Activated effector memory CD4-positive, alpha-beta T cell treated with anti-CD3 and anti-CD28 coated beads, Interleukin-2, amount 50 U/mL, for 16 hours (primary cell): ENCODE data around the gene NEUROD4.
"Not testable (repeated sequence)": the region's sequence is repeated elsewhere in the genome, so short reads cannot be mapped to it uniquely, and the experiment has no call there.

ENCODE experiments used
- DNase-seq: peaks from one replicate; pipeline ENCODE4 v3.0.0-alpha.2; 2020

The NEUROD4 gene, protein sequence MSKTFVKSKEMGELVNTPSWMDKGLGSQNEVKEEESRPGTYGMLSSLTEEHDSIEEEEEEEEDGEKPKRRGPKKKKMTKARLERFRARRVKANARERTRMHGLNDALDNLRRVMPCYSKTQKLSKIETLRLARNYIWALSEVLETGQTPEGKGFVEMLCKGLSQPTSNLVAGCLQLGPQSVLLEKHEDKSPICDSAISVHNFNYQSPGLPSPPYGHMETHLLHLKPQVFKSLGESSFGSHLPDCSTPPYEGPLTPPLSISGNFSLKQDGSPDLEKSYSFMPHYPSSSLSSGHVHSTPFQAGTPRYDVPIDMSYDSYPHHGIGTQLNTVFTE

DNA sequence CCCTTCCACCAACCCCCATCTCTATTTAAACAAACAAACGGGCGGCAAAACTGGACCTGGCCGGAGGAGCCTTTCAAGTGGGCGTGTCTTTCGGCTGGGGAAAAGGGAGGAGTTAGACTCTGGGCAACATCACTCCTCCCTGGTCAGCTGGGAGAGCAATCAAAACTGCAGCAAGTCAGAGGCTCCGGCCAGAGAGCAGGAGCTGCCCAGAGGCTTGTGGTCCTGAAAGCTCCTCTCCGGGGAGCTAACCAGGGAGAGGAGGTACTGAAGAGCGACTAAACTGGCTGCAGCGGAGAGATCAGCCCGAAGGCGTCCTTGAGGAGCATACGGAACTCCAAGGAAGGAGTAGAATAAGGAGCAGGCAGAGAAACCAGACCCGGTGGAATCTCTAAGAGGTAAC, at the start of gene NEUROD4:
Gene NEUROD4, plus strand, starts transcription at position 191 of the 400 bp plus-strand sequence. CDS start 6,466 bp downstream, outside the sequence.
- DNase-seq: no peak

DNA sequence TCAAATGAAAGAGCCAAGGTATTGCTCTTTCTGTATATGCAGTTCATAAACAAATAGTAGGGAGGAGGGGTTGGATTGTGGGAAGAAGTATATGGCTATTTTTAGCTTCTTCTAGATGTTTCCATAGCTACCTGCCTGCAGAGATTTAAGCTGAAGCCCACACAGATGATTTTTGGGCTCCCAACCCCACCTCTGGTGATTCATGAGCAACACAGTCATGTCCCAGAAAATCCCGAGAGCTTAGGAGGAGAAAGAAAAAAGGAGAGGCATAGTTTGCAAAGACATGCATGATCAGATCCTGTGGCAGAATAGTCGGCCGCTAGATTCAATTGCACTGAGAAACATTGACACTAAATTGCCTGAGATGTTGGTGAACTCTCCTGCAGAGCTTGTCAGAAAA, 49.0 kb upstream of the NEUROD4 start:
- DNase-seq: no peak

DNA sequence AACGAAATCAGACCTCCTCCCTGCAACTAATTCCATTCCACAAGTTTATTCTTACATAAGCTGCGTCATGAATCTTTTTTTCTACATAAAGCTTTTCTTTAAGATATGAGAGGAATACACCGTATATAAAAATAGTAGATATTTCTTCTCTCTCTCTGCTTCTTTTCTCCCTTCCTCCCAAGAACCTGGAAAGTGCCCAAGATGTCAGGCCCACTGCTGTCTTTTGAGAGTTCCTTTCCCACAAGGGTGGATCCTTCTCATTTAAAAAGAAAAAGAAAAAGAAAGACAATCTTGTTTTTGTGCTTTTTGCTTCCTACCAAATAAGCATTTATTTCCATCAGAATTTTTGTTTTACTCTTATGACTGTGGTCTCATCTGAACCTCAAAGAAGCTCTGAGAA, 46.2 kb upstream of the NEUROD4 start:
- no peak for DNase-seq

DNA sequence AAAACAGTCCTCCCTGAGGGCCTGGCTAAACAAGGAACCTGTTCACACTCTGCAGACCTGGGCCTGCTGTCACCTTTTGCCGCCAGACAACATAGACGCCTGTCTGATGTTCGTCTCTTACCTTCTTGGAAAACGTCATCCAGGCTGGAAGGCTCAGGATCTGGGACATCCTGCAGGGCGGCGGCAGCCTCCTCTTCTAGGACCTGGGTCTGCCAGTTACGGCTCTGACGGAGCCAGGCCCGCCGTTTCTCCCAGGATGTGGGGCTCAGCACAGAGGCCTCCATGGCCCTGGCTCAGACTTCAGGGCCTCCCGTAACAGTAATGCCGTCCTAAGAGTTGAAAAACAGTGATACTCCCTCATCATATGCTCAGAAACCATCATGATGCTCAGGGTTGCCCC, 45.5 kb upstream of the NEUROD4 start:
- no peak for DNase-seq

DNA sequence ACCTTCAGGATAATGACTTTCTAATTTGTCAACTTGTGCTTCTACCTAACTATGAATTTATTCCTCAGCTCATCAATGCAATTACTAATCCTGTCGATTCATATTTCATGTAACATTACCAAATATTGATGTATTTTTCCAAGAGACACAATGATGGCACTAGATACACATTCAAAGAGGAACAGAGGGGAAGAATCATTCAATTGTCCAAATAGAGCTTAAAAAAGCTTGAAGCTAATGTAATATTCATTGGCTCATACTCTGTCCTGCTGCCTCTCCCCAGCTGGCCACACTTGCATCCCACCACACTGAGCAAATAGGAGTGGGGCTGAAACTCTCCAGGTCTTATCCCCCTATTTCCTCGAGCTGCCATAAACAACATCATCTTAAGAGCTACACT, 44.5 kb upstream of the NEUROD4 start:
- no peak for DNase-seq

DNA sequence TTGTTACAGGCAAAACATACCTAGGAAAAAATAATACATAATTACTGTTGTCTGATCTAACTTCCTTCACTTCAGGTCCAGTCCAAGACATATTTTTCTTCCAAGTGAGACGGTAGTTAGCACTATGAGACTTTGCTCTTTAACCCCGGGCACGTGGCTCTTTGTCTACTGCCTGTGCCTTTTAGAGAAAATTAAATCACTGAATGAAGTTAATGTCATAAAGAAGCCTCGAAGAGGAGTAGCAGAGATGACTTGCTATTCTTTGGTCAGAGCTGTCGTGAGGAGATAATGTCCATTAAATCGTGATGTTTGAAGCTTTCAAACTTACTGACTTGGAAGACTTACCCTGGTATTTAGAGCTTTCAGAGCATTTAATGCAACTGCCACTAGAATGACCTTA, 43.9 kb upstream of the NEUROD4 start:
- DNase-seq: no peak

DNA sequence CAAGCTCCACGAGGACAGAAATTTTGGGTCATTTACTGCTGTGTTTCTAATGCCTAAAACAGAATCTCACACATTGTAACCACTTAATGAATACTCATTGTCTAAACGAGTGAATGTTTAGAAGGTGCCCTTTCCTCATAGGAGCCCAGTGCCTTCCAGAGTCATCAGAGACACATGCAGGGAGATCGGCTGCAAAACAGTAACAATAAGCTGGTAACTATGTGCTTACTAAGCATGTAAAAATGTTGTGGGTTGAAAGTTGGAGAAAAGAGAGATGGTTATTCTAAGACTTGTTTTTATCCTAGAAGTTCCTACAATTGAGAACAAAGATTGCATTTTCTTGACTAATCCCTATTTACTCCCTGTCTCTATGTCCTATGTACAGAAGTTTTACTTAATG, 42.6 kb upstream of the NEUROD4 start:
- no peak for DNase-seq

DNA sequence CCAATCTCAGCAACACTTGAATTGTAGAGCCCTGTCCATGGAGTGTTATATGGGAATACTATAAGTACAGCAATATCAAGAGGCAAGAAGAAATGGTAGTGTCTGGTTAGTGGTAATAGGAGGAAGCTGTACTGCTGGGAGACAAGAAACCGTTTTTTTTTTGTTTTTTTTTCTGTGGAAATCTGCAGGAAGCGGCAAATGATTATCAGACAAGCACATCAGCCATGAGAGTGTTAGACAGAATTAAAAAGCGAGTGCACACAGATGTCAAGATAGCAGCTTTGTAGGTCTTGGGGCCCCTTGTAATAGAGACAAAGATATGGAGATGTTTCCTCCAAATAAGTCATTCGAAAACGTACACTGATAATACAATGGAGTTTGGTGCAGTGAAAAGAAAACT, 41.9 kb upstream of the NEUROD4 start:
- no peak for DNase-seq

DNA sequence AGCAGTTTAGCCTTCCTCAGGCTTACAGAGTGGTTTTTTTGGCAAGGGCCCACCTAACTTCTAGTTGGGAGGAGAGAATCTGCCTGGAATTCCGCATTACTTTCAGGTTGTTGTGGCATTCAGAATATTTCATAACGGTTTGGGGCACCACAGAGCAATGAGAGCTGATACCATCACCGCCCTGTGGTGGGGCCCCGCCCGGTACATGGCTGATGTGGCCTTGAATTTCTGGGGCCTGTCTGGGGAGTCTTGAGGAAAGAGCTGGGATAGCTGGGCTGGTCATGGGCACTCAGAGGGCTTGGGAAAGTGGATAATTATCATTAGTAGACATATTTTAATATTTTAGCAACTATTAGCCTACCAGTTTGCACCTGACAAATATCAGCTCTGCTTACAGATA, 39.4 kb upstream of the NEUROD4 start:
- peak; percentile 80 for DNase-seq

DNA sequence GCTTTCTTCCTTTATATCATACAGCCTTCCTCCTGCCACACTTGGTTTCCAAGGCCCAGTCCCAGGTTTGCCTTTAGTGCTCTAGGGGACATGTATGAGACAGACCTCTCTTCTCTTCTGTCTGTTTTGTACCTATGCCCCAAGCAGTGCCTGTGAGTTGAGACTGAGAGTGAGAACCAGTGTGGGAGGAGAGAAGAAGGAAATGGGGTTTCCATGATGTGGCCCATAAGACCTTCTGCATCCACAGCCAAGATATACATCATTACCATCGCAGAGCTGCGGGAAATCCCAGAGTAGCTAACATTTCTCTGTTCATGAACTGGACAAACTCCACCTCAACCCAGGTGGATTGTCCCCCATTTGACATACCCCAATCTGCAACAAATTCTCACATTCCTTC, 38.0 kb upstream of the NEUROD4 start:
- DNase-seq: peak; percentile 80

DNA sequence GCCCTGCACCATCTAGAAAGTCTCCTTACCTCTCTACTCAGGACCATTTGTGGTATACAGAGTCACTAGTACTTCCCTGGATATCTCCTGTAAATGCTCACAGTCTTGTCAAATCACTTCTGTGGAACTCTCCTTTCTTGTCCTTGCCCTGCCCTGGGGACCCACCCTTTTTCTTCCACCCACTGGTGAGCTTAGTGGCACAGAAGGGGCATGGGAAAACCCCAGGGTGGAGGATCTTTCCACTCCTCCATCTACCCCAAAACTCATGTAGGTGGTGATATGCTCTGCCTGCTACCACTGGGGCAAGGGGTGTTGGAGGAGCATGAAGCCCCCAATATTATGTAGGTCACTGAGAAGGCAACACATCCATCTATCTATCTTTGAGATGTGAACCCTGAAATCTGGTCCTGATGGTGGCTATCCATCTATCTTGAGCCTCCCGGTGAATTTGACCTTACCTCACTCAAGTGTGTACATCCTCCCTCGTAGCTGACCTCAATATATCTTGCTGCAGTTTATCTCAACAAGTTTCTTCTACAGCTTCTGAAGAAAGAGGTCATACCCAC, 36.2 kb upstream of the NEUROD4 start:
- peak; percentile 81 for DNase-seq

DNA sequence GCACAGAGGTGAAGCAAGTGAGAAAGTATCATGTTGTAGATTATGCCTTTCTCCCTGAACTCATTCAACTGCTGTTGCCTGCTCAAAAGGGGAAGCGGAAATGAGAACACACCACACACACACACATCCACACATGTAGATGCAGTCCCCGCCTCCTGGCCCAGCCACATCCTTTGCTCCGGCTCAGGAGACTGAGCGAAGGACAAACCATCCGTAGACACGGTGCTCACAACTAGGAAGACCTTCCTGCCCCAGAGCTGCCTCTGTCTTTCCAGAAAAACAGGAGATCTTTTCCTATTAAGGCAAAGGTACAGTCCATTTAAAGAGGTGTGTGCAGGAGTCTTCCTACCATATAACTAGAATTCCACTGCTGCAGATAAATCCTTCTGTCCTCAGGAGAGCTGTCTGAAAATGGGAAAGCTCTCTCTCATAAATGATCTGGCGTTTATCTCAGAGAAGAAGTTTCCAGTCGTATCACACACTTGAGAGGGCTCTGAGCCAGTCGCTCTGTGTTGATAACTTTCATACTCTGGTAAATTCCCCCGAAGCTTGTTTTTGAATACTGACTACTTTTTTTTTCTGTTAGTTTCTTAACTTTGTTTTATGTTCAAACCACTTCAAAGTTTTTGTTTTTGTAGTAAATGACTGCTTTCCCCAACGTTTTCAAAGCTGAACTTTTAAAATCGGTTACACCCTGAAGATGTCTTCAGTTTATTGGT, 35.0 kb upstream of the NEUROD4 start, which contains the start of gene TESPA1:
Gene TESPA1, minus strand, starts transcription at position 105 of the 719 bp plus-strand sequence. CDS start 10,200 bp downstream, outside the sequence.
- DNase-seq: peak; percentile 93

DNA sequence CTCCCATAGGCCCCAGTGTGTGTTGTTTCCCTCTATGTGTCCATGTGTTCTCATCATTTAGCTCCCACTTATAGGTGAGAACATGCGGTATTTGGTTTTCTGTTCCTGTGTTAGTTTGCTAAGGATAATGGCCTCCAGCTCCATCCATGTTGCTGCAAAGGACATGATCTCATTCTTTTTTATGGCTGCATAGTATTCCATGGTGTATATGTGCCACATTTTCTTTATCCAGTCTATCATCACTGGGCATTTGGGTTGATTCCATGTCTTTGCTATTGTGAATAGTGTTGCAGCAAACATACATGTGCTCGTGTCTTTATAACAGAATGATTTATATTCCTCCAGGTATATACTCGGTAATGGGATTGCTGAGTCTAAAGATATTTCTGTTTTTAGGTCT, 33.0 kb upstream of the NEUROD4 start:
- not testable (repeated sequence) for DNase-seq

DNA sequence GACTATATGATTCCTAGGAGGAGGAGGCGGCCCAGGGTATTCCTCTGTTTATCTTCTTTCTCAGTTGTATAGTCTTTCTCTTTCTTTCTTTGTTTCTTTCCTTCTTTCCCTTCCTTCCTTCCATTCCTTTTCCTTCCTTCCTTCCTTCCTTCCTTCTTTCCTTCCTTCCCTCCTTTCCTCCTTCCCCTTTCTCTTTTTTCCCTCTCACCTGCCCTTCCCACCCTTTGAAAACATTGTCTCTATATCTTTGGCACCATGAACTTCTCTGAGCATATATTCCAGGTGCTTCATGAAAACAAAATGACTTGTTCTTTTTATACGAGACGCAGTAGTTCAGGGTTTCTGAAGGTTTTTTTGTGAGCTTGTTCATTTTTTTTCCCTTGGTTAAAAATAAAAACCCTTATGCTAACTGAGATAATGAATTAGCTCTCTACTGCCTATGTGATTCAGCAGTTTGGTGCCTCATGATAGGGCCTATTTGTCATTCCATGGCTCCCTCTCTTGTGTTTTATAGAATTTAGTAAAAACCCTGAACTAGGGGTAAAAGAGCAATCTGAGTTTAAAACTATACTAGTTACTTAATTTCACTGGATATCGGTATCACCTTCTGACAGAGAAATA, 32.1 kb upstream of the NEUROD4 start:
- no peak for DNase-seq

DNA sequence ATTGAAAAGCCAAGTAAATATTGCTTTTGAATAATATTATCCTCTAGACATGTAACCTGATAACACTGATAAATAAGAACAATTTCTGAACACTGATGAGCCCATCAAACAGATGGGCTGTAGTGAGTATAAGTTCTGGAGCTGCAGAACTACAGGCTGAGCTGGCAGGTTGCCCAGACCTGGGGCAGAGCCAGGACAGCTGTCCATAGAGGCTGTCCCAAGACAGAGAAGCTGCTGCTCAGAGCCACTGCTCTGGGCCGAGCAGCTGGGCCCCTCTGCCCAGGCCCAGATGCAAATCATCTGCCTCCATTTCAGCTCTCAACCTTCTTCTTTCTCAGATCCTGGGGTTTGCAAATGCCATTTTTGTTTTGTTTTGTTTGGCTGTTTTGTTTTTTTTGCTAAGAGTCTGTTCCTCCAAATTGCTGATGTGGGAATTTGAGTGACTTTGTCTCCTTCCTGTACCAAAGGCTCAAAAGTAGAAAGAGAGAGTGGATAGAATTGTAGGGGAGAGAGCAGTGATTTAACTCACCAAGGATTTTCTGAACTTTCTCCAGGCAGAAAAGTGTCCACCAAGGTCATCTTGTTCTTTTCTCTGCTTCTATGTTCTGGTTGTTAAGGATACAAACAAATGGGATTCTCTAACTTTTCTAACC, 31.2 kb upstream of the NEUROD4 start:
- DNase-seq: no peak

DNA sequence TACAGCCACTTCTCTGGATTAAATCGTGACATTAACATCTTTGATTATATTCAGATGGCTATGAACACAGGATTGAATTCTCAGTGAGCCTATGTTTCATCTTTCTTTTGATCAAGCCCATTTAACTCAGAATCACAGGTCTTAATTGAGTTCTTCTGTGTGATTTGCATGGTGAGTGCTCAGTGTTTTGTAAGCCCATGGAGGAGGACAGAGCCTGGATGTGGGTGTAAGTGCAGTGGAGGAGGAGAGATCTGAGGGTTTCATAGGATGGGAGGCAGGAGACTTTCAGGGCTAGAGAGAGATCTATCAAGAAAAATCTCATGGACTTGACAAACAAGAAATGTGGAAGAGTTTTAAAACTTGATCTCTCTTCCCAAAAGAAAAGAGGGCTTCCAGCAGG, 29.9 kb upstream of the NEUROD4 start:
- DNase-seq: no peak

DNA sequence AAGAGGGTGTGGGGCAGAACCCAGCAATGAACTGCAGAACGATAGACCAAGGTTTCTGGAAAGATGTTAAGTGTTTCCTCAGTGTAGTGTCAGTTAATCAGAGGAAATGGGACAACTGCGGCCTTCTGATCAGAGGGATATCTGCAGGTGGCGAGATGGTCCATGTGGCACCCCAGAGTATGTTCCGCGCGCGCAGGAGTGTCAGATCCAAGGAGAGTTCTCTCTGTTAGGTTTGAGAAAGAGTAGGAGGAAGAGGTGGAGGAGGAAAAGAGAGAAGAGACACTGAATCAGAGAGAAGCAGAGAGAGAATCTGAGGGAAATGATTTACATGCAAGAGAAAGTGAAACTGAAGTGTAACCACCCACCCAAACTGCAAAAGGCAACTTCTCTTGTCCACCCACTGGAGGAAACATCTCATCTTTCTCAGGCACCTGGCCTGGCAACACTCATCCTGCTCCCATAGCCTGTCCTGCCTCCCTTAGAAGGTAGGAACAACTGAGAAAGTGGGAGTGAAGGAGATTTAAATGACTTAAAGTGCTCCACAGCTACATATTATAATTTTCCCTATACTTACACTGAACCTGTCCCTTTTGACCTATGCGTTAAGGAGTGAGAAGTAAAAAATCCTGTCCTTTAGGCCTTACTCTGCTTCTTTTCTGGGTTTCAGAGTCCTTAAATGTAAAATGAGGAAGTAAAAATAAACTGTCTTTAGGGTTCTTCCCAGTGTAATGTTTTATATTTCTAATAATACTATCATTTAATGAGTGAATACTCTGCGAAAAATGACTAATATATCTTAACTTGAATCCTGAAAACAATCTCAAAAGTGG, 28.4 kb upstream of the NEUROD4 start:
- DNase-seq: peak; percentile 75

DNA sequence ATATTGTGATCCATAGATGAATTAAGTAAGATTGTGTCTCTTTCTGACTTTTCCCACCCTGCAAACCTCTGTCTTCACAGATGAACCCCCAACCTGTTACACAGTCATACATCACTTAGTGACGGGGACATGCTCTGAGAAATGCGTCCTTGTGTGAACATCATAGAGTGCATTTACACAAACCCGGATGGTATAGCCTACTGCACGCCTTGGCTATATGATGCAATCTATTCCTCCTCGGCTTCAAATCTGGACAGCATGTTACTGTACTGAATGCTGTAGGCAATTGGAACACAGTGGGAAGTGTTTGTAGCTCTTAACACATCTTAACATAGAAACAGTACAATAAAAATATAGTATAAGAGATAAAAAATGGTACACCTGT, 27.8 kb upstream of the NEUROD4 start:
- DNase-seq: no peak

DNA sequence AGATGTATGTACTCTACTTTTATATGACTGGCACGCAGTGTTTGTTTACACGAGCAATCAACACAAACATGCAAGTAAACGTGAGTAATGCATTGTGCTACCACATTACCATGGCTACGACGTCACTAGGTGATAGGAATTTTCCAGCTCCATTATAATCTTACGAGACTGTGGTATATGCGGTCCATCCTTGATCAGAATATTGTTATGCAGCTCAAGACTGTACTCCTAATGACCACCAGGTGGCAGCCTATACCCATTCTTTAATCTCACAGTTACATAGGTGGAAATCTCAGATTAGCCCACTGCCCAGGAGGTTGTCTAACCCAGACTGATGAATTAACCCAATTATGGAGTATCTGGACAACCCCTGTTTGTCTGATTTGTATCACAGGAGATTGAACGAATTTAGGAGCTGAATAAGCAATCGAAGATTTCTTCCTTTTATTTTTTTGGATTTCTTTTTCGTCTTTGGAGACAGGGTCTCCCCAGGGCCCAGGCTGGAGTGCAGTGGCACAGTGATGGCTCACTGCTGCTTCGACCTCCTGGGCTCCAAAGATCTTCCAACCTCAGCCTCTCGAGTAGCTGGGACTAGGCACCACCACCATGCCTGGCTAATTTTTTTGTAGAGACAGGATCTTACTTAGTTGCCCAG, 26.5 kb upstream of the NEUROD4 start:
- peak; percentile 76 for DNase-seq

DNA sequence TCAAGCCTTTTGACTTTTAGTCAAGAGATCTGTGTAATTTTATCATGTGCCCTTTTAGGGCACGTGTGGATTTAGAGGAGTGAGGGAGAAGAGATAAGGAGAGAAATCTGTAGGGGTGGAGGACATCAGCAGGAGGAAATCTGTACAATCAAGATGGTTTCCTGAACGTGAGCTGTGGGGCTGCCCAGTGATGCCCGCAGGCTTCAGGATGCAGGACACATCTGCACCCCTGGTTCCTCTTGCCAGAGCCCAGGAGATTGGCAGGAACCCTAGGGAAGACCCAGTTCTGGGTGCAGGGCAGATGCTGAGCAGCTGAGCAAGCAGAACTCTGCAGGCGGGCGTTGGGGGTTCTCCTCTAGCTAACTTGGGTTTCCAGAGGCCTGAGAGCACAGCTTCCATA, 23.6 kb upstream of the NEUROD4 start:
- DNase-seq: no peak

DNA sequence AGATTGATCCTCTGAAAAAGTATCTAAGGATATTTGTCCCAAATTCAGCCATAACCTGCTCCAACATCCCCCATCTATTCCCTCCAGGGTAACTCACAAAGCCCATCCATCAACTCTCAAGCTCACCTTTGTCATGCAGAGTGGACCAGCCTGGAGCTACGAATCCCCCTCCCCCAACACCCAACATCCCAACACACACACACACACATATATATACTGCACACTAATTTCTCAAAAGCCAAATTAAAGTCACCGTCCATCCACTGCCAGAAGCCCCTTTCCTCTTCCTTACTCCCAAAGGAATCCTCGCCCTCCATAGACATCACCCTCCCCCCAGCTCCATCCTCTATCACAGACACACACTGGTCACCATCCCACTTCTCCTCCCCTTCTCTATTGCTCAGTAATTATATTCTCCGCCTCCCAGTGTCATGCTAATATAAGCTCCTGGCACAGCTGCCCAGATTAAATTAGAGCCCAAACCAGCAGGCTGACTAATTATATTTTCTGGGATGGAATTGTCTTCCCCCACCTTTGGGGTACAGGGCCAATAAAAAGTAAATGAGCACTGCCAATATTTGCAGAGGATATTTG, 21.7 kb upstream of the NEUROD4 start:
- no peak for DNase-seq
